ENCODE data around the gene AMN.
"Not testable (repeated sequence)": the region's sequence is repeated elsewhere in the genome, so short reads cannot be mapped to it uniquely, and the experiment has no call there.

Gene AMN

GRCh38 chr14:102922490-102923200, at the start of gene AMN:
AMN (plus strand) TSS chr14:102922663; CDS start chr14:102922689, 26 bp downstream.
- no peak for DNase-seq

- no peak for DNase-seq
These were observed 49.3 kb upstream of the AMN start for GRCh38 chr14:102873131-102873530.

- no peak for DNase-seq
These were observed 48.9 kb upstream of the AMN start for GRCh38 chr14:102873546-102874061.

GRCh38 chr14:102875652-102876051, 46.8 kb upstream of the AMN start:
- no peak for DNase-seq

- not testable (repeated sequence) for DNase-seq
These were observed 45.0 kb upstream of the AMN start for GRCh38 chr14:102877511-102877910.

- DNase-seq, result no peak
These were observed 44.1 kb upstream of the AMN start for GRCh38 chr14:102878174-102878969.

GRCh38 chr14:102878970-102879460, 43.4 kb upstream of the AMN start:
- no peak for DNase-seq

- DNase-seq, result no peak
These were observed 40.1 kb upstream of the AMN start for GRCh38 chr14:102882226-102882906.

GRCh38 chr14:102883089-102883541, 39.3 kb upstream of the AMN start:
- DNase-seq, result no peak

GRCh38 chr14:102883554-102883953, 38.9 kb upstream of the AMN start:
- no peak for DNase-seq

- DNase-seq, result no peak
These were observed 36.6 kb upstream of the AMN start for GRCh38 chr14:102885737-102886447.

GRCh38 chr14:102888748-102889147, 33.7 kb upstream of the AMN start:
- no peak for DNase-seq

GRCh38 chr14:102889615-102890014, 32.8 kb upstream of the AMN start:
- DNase-seq, result no peak

GRCh38 chr14:102891111-102891510, 31.4 kb upstream of the AMN start:
- DNase-seq, result no peak

GRCh38 chr14:102891556-102891955, 30.9 kb upstream of the AMN start:
- DNase-seq, result no peak

- no peak for DNase-seq
These were observed 29.8 kb upstream of the AMN start for GRCh38 chr14:102892651-102893050.

- no peak for DNase-seq
These were observed 29.0 kb upstream of the AMN start for GRCh38 chr14:102893452-102893851.

- DNase-seq, result not testable (repeated sequence)
These were observed 25.7 kb upstream of the AMN start for GRCh38 chr14:102896735-102897134.

- DNase-seq, result no peak
These were observed 25.0 kb upstream of the AMN start for GRCh38 chr14:102897299-102898027.

GRCh38 chr14:102898298-102898697, 24.2 kb upstream of the AMN start:
- DNase-seq, result no peak

GRCh38 chr14:102898776-102899515, 23.5 kb upstream of the AMN start:
- DNase-seq, result no peak

Measured in activated CD4-positive, CD25-positive, alpha-beta regulatory T cell (primary cell).